SK-N-SH (cell line): ENCODE measurements around the gene MTURN.

Experiments
- CTCF ChIP-seq: fragments of 200-600 bp; sonication (generic); IDR thresholded peaks from 2 replicates; pipeline ENCODE4 v1.6.1; 2017; ENCODE audit warnings: antibody characterized with exemption, mild to moderate bottlenecking, moderate library complexity
- MAX ChIP-seq: IDR thresholded peaks from 2 replicates; pipeline ENCODE4 v1.4.0; 2012; ENCODE audit warnings: low read depth
- NRF1 ChIP-seq: IDR thresholded peaks from 2 replicates; pipeline ENCODE4 v1.6.1; 2012; ENCODE audit warnings: low read depth, mild to moderate bottlenecking, low read length
- ZBTB33 ChIP-seq: IDR thresholded peaks from 2 replicates; pipeline ENCODE4 v1.4.0; 2012; ENCODE audit warnings: low read depth, borderline replicate concordance

- no peak for TF ChIP-seq CTCF
- TF ChIP-seq MAX: peak; percentile 44; the same call in 1 of the 2 replicates
- no peak for TF ChIP-seq NRF1
- TF ChIP-seq ZBTB33: no peak
Measured at GRCh38 chr7:30171766-30172447, 37.1 kb downstream of the MTURN start.
